Lung (tissue), 12 donors: ENCODE measurements around the gene TMCC1. TPM values are rescaled to one million over a fixed set of nuclear protein-coding genes. Genes with fewer than 3 reads are reported as not detected.

Experiments
- ATAC-seq: fragments of 200-7000 bp; cut with Tn5 transposase; one replicate; pipeline ENCODE4 v1.9.1; 2020; ENCODE audit warnings: moderate number of reproducible peaks; ENCODE audit not compliant: insufficient read depth, low FRiP score
- DNase-seq, 3 donors: peaks; one replicate each; pipeline ENCODE4 v3.0.0-alpha.2; 2013 to 2017
- H3K27ac ChIP-seq, 2 donors: one replicate each; pipeline ENCODE4 v1.5.1; 2013; ENCODE audit warnings: mild to moderate bottlenecking in 2 of 2, moderate library complexity in 2 of 2, control low read depth in 1 of 2, inconsistent platforms in 1 of 2, low read depth in 1 of 2, low read length in 1 of 2
- H3K27me3 ChIP-seq, 3 donors: one replicate each; pipeline ENCODE4 v1.5.1; 2013; ENCODE audit warnings: low read length in 2 of 3; ENCODE audit not compliant: control insufficient read depth in 3 of 3, insufficient read depth in 3 of 3
- H3K36me3 ChIP-seq, 4 donors: one replicate each; pipeline ENCODE4 v1.5.1; 2013; ENCODE audit warnings: low read length in 4 of 4, mild to moderate bottlenecking in 1 of 4, moderate library complexity in 1 of 4; ENCODE audit not compliant: control insufficient read depth in 4 of 4, insufficient read depth in 4 of 4
- H3K4me1 ChIP-seq, 5 donors: one replicate each; pipeline ENCODE4 v1.5.1; 2013; ENCODE audit warnings: low read length in 5 of 5, mild to moderate bottlenecking in 2 of 5, moderate library complexity in 1 of 5; ENCODE audit not compliant: control insufficient read depth in 5 of 5, insufficient read depth in 5 of 5
- H3K4me3 ChIP-seq: one replicate; pipeline ENCODE4 v1.5.1; 2013; ENCODE audit warnings: mild to moderate bottlenecking, control low read depth, moderate library complexity
- H3K9ac ChIP-seq, 2 donors: one replicate each; pipeline ENCODE4 v1.5.1; 2013; ENCODE audit warnings: low read length in 2 of 2, control low read depth in 1 of 2; ENCODE audit not compliant: insufficient read depth in 1 of 2
- H3K9me3 ChIP-seq, 4 donors: one replicate each; pipeline ENCODE4 v1.5.1; 2013; ENCODE audit warnings: low read length in 3 of 4, mild to moderate bottlenecking in 1 of 4, moderate library complexity in 1 of 4; ENCODE audit not compliant: control insufficient read depth in 4 of 4, insufficient read depth in 3 of 4
- CTCF ChIP-seq: IDR thresholded peaks from 2 replicates; pipeline ENCODE4 v1.5.1; 2012; ENCODE audit warnings: mild to moderate bottlenecking; ENCODE audit errors: control extremely low read depth, extremely low read depth
- WGBS, 2 donors: extraction: QIAGEN DNeasy Blood & Tissue Kit; methylation state at CpG; one replicate each; pipeline ENCODE4 v1.1.7; 2013; 5-methylcytosine and 5-hydroxymethylcytosine counted together
- polyA plus RNA-seq, 2 donors: library from polyadenylated mRNA; stranded (reverse); fragments of 200-250 nt; gene quantifications; one replicate each; pipeline ENCODE4 v1.2.1, GENCODE V29; 2013
- total RNA-seq, 2 donors: library from RNA; depleted of rRNA in 1 of 2; stranded (reverse); fragments of >200 nt in 1 of 2; gene quantifications; one replicate each; pipeline ENCODE4 v1.2.1, GENCODE V29; 2014 to 2021
- donor health status: control.
- donor health status: control.
- donor health status: Bipolar disorder and iron deficiency.
- donor health status: healthy.
- donor health status: DM: yes; HTN: yes; CAD: no.

Gene TMCC1
- total and polyA plus RNA-seq, 4 donors = 8.7 to 39.4 (median 22.8) TPM

GRCh38 chr3:129622226-129622874 is 271.2 kb downstream of the TMCC1 start:
- Histone ChIP-seq H3K4me3 (no peak overlapping the region), H3K9me3 (no peaks in the 10 kb centered on the region), H3K36me3 (no peaks in the 10 kb centered on the region), H3K4me1 (peaks cover 0 to 46% (median 40%) of the 10 kb centered on the region in 5 donors), H3K27ac (peak overlapping the region; percentile 40 to 93), H3K9ac (no peak overlapping the region), H3K27me3 (no peaks in the 10 kb centered on the region)
- DNase-seq (no peak), ATAC-seq (no peak)
- WGBS, 2 donors = 62 to 70% methylated on average over 12 of the region's 12 CpGs
- no peak for TF ChIP-seq CTCF

- H3K4me3 ChIP-seq = no peak overlapping the region
- 66 to 79% methylated on average over 13 to 14 of the region's 14 CpGs for WGBS, 2 donors
- peak overlapping the region; percentile 40 to 62 for H3K27ac ChIP-seq
- DNase-seq (no peak), ATAC-seq (no peak)
- no peaks in the 10 kb centered on the region for H3K9me3 ChIP-seq
- H3K27me3 ChIP-seq = no peaks in the 10 kb centered on the region
- TF ChIP-seq CTCF = no peak
- no peaks in the 10 kb centered on the region for H3K36me3 ChIP-seq
- H3K4me1 ChIP-seq = peaks cover 0 to 47% (median 39%) of the 10 kb centered on the region in 5 donors
- no peak overlapping the region for H3K9ac ChIP-seq
Observed at GRCh38 chr3:129621626-129622225, 271.8 kb downstream of the TMCC1 start.

GRCh38 chr3:129620828-129621559 is 272.5 kb downstream of the TMCC1 start:
- DNase-seq = no peak
- H3K36me3 ChIP-seq = no peaks in the 10 kb centered on the region
- H3K27me3 ChIP-seq = no peaks in the 10 kb centered on the region
- WGBS, 2 donors = 77 to 85% methylated on average over 18 of the region's 18 CpGs
- H3K4me3 ChIP-seq = no peak overlapping the region
- H3K27ac ChIP-seq = peak overlapping the region in 1 of 2 donors; percentile 62
- ATAC-seq = no peak
- TF ChIP-seq CTCF = no peak
- peaks cover 0 to 48% (median 34%) of the 10 kb centered on the region in 5 donors for H3K4me1 ChIP-seq
- no peak overlapping the region for H3K9ac ChIP-seq
- no peaks in the 10 kb centered on the region for H3K9me3 ChIP-seq
